ENCODE measurements around the gene VAV2. TPM values are rescaled to one million over a fixed set of nuclear protein-coding genes. Genes with fewer than 3 reads are reported as not detected.

VAV2 gene
- polyA plus RNA-seq, 1 of the 3 experiments (the other 2 are of a cell fraction): 14.9 TPM

DNA sequence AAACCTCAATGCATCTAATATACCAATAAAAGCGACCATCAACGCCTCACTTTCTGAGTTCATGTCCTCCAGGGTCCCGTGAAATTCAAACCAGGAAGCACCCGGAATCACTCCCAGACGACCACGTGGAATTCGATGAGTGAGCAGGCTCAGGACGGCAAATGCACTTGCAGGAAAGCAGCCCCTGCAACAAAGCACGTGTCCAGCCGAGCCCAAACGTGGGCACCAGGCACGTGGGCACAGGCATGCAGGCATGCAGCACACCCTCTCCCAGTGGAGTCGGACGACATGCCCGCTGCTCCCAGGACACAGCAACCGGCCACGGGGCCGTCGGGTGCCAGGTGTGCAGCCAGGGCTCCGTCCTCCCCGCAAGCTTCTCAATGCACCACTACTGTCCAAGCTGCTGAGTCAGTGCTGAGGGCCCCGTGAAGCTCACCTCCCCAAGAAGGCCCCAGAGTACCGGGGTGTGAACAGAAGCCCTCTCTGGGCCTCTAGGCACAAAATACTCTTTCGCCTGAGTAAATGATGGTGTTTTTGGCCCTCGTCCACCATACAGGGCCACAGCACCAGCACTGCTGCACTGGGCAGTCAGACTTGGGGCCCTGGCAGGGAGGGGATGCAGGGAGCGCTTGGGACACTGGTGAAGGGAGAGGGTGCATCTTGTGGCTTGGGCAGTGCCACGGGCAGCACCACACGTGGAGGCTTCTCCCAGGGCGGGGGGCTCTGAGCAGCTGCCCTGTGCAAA, 87.6 kb downstream of the VAV2 start:
- Histone ChIP-seq H3K27me3 (ENCODE audit: insufficient read depth) (no peaks in the 10 kb centered on the region), H3K9ac (no peak overlapping the region), H3K27ac (ENCODE audit: low read depth in 2 of 2, low read length in 1 of 2) (no peak overlapping the region), H3K36me3 (replicated peaks in 1 of 2; ENCODE audit: control insufficient read depth in 1 of 2, insufficient read depth in 2 of 2, low read length in 1 of 2) (no peaks in the 10 kb centered on the region), H3K9me3 (no peaks in the 10 kb centered on the region), H3K4me2 (no peak overlapping the region), H3F3A (replicated peaks; ENCODE audit: insufficient read depth) (no peaks in the 10 kb centered on the region), H3K9me2 (no peaks in the 10 kb centered on the region), H3K4me1 (ENCODE audit: control insufficient read depth in 1 of 2, insufficient read depth in 2 of 2, low read depth in 1 of 2, low read length in 1 of 2) (peaks cover 0 to 10% of the 10 kb centered on the region in 2 experiments; a peak in 1 of 4 replicates), H4K20me1 (ENCODE audit: insufficient read depth) (peaks cover 63% of the 10 kb centered on the region), H3K4me3 (ENCODE audit: low read depth in 2 of 2, low read length in 1 of 2) (no peak overlapping the region), H2AFZ (ENCODE audit: low read depth) (no peak overlapping the region), H3K79me2 (ENCODE audit: insufficient read depth) (peaks cover 91% of the 10 kb centered on the region)
- no peak for TF ChIP-seq RXRA (IDR thresholded peaks at IDR 0.05; ENCODE audit: borderline replicate concordance, low read depth)
- ChIA-PET CTCF (interaction anchor here (1.4 kb wide), 1 partner anchor 91 kb away, joined by 3 read pairs; no protein-coding TSS in a partner anchor), POLR2A (no interaction called here)
- WGBS (ENCODE audit: low lambda C conversion rate): 94% methylated on average over 13 of the region's 29 CpGs
- DNase-seq: no peak

DNA sequence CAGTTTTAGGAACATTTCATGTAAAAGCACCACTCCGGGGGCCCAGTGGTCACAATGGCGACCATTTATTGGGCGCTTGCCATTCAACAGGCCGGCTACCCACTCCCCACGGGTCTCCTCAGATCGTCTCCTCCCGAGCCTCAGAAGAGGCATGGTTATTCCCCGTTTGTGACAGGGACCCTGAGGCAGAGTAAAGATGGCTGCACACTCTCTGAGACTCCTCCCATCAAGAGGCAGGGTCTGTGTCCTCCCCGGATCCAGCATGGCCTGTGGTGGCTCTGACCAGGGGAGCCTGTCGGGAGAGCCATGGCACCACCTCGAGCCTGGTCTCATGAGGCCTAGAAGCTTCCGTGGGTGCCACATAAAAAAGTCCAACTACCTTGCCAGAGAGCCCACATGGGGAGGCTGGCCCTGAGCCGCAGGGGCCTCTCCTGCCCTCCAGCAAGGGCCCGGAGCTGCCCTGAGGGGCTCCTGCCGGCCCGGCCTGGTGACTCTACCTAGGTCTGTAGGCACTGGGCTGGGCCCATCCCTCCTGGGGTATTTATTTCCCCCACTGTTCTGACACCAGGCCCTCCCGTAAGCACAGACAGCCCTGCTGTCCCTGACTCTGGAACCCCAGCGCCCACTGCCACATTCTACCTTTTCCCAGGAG, 90.8 kb downstream of the VAV2 start:
- no peak overlapping the region for H2AFZ ChIP-seq (ENCODE audit: low read depth)
- H3K4me2 ChIP-seq: no peak overlapping the region
- DNase-seq: no peak
- peaks cover 93% of the 10 kb centered on the region for H3K79me2 ChIP-seq (ENCODE audit: insufficient read depth)
- no peaks in the 10 kb centered on the region for H3F3A ChIP-seq (replicated peaks; ENCODE audit: insufficient read depth)
- ChIA-PET POLR2A (no interaction called here), CTCF (interaction anchor here (1.9 kb wide), 1 partner anchor 12 kb away, joined by 5 read pairs; no protein-coding TSS in a partner anchor)
- no peak overlapping the region for H3K4me3 ChIP-seq (ENCODE audit: low read depth in 2 of 2, low read length in 1 of 2)
- H3K4me1 ChIP-seq (ENCODE audit: control insufficient read depth in 1 of 2, insufficient read depth in 2 of 2, low read depth in 1 of 2, low read length in 1 of 2): peaks cover 0 to 22% of the 10 kb centered on the region in 2 experiments; a peak in 2 of 4 replicates
- no peaks in the 10 kb centered on the region for H3K9me3 ChIP-seq
- no peak overlapping the region for H3K27ac ChIP-seq (ENCODE audit: low read depth in 2 of 2, low read length in 1 of 2)
- H4K20me1 ChIP-seq (ENCODE audit: insufficient read depth): peaks cover 37% of the 10 kb centered on the region
- H3K36me3 ChIP-seq (replicated peaks in 1 of 2; ENCODE audit: control insufficient read depth in 1 of 2, insufficient read depth in 2 of 2, low read length in 1 of 2): no peaks in the 10 kb centered on the region
- WGBS (ENCODE audit: low lambda C conversion rate): 95% methylated on average over 13 of the region's 18 CpGs
- no peaks in the 10 kb centered on the region for H3K9me2 ChIP-seq
- H3K9ac ChIP-seq: no peak overlapping the region
- TF ChIP-seq TEAD4 (IDR thresholded peaks at IDR 0.05; ENCODE audit: borderline replicate concordance, insufficient read depth) (no peak), RFX5 (IDR thresholded peaks at IDR 0.05; ENCODE audit: low read length) (no peak), EZH2phosphoT487 (IDR thresholded peaks at IDR 0.05; ENCODE audit: borderline replicate concordance, low read depth) (no peak), FOXM1 (IDR thresholded peaks at IDR 0.05; ENCODE audit: low read depth) (no peak), MEF2A (IDR thresholded peaks at IDR 0.05; ENCODE audit: borderline replicate concordance, low read depth) (no peak), SIN3A (IDR thresholded peaks at IDR 0.05; ENCODE audit: borderline replicate concordance, low read depth, low read length) (no peak), RAD21 (IDR thresholded peaks at IDR 0.05; ENCODE audit: low read length) (no peak), FOSL2 (IDR thresholded peaks at IDR 0.05; ENCODE audit: borderline replicate concordance, low read depth) (no peak), SMC3 (IDR thresholded peaks at IDR 0.05; ENCODE audit: low read depth, low read length) (no peak), GABPA (IDR thresholded peaks at IDR 0.05; ENCODE audit: low read depth) (no peak), ELF1 (IDR thresholded peaks at IDR 0.05) (no peak), NFIC (IDR thresholded peaks at IDR 0.05; ENCODE audit: borderline replicate concordance) (no peak)
- TF ChIP-seq, protein P1, sequence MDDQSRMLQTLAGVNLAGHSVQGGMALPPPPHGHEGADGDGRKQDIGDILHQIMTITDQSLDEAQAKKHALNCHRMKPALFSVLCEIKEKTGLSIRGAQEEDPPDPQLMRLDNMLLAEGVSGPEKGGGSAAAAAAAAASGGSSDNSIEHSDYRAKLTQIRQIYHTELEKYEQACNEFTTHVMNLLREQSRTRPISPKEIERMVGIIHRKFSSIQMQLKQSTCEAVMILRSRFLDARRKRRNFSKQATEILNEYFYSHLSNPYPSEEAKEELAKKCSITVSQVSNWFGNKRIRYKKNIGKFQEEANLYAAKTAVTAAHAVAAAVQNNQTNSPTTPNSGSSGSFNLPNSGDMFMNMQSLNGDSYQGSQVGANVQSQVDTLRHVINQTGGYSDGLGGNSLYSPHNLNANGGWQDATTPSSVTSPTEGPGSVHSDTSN (IDR thresholded peaks at IDR 0.05): no peak
- TF ChIP-seq, protein P2, sequence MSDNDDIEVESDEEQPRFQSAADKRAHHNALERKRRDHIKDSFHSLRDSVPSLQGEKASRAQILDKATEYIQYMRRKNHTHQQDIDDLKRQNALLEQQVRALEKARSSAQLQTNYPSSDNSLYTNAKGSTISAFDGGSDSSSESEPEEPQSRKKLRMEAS (IDR thresholded peaks at IDR 0.05; ENCODE audit: low read depth): no peak
- TF ChIP-seq, protein P3, sequence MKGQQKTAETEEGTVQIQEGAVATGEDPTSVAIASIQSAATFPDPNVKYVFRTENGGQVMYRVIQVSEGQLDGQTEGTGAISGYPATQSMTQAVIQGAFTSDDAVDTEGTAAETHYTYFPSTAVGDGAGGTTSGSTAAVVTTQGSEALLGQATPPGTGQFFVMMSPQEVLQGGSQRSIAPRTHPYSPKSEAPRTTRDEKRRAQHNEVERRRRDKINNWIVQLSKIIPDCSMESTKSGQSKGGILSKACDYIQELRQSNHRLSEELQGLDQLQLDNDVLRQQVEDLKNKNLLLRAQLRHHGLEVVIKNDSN (IDR thresholded peaks at IDR 0.05; ENCODE audit: borderline replicate concordance, low read depth): no peak
- TF ChIP-seq, protein P4, sequence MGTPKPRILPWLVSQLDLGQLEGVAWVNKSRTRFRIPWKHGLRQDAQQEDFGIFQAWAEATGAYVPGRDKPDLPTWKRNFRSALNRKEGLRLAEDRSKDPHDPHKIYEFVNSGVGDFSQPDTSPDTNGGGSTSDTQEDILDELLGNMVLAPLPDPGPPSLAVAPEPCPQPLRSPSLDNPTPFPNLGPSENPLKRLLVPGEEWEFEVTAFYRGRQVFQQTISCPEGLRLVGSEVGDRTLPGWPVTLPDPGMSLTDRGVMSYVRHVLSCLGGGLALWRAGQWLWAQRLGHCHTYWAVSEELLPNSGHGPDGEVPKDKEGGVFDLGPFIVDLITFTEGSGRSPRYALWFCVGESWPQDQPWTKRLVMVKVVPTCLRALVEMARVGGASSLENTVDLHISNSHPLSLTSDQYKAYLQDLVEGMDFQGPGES (IDR thresholded peaks at IDR 0.05; ENCODE audit: low read depth, low read length): no peak
- TF ChIP-seq, protein P5, sequence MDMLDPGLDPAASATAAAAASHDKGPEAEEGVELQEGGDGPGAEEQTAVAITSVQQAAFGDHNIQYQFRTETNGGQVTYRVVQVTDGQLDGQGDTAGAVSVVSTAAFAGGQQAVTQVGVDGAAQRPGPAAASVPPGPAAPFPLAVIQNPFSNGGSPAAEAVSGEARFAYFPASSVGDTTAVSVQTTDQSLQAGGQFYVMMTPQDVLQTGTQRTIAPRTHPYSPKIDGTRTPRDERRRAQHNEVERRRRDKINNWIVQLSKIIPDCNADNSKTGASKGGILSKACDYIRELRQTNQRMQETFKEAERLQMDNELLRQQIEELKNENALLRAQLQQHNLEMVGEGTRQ (IDR thresholded peaks at IDR 0.05; ENCODE audit: borderline replicate concordance, low read depth, low read length): no peak
- H3K27me3 ChIP-seq (ENCODE audit: insufficient read depth): no peaks in the 10 kb centered on the region

Measured in SK-N-SH (cell line).